Left ventricle myocardium superior (tissue), 1 donor: ENCODE results near the gene RALA. TPM values are rescaled to one million over a fixed set of nuclear protein-coding genes. Genes with fewer than 3 reads are reported as not detected.
A peak's percentile ranks its signal among the peaks of the same experiment; 100 is the strongest.

Source experiments
- ATAC-seq: fragments of 200-7000 bp; cut with Tn5 transposase; one replicate; pipeline ENCODE4 v1.9.1; 2020; ENCODE audit warnings: mild to moderate bottlenecking, moderate library complexity
- DNase-seq: peaks from one replicate; pipeline ENCODE4 v3.0.0-alpha.2; 2020
- intact Hi-C: fragments of 100-400 bp; cut with micrococcal nuclease; formaldehyde crosslinking; loops from one replicate; pipeline ENCODE4 v1.11.0; 2022
- total RNA-seq: library from RNA; stranded (reverse); fragmentation: NEBNext Ultra II Directional; extraction: Animal tissue kit (Norgen Biotek cat#: 25700); gene quantifications from one replicate; pipeline ENCODE4 v1.2.1, GENCODE V29; 2021
- donor health status: DM: no; HTN: yes; CAD: no; lungs with severe emphysema.

Gene RALA
- total RNA-seq, 1 donor from 2014 or later, result 38.0 TPM

GRCh38 chr7:39609113-39609934, 14.0 kb upstream of the RALA start:
- intact Hi-C loops, result no loop called here
- peak; percentile 61 for DNase-seq
- ATAC-seq, result peak; percentile 80

DNA sequence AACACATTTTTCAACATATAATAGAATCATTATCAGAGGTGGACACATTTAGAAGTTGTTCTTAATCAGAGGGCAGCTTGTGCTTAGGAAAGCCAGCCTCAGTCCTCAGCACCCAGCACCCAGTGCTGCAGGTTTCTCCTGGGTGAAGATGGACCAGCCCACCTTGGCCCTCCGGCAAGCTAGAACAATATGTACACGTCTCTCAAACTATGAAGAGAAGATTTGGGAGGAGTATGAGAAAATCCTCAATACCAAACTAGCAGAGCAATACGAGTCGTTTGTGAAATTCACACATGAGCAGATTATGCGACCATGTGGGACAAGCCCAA, 13.5 kb upstream of the RALA start:
- no peak for DNase-seq
- peak; percentile 51 for ATAC-seq
- intact Hi-C loops, result no loop called here

- ATAC-seq (no peak), DNase-seq (no peak)
- intact Hi-C loops, result no loop called here
These were observed 9.8 kb upstream of the RALA start for GRCh38 chr7:39613577-39613976.

DNA sequence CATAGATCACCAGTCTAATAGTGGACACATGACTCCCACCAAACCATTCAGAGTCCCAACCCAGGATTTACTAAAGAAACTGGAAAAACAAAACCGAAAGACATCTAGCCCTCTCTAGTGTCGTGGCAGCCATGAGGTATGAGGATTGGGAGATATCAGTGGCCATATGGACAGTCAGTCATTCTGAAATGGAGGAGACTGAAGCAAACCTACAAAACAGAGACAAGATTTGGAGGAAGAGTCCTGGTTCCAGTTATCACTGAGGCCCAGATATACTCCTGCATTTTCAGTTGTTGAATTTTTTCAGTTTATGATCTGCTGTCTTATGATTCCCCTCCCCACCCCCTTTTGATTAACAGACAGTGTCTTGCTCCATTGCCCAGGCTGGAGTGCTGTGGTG, 9.1 kb upstream of the RALA start:
- intact Hi-C loops, result no loop called here
- DNase-seq (no peak), ATAC-seq (no peak)

DNA sequence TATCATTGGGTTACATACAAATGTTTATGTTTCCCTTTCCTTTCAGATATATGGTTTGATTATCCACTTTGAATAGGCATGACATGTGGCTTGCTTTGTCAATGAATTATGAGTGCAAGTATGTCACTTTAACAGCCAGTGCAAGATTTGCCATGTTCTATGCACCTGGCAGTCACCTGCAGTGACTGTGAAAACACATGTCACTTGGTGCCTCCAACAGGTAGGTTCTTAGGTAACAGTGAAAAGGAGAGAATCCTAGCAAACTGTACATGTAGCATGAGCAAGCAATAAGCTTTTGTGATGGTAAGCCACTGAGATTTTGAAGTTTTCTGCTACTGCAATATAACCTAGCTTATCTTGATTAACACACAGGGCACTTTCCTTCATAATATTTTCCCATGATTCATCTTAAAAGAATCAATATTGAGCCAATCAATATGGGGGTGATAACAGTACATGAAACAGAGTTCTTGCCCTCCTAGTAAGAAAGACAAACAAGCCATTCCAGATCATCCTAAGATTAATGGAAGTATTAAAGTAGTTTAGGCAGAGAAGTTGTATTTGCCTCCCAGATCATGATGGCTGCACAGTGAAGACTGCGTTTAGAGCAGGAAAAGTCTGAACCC, 7.9 kb upstream of the RALA start:
- DNase-seq (no peak), ATAC-seq (no peak)
- intact Hi-C loops, result no loop called here

DNA sequence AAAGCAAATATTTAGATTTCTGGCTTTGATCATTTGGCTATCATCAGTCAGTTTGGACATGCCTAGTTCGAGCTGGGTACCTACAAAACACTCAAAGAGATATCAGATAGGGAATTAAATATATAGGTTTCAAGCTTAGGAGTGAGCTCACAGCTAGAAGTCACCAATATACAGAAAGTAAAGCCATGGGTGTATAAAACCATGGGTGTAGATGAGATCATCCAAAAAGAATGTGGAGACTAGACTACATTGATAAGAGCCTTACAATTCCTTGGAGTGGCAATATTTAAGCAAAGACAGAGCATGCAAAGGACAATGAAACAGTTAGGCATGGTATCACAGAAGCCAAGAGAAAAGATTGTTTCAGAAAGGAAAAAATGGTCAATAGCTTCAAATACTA, 7.2 kb upstream of the RALA start:
- DNase-seq (no peak), ATAC-seq (no peak)
- intact Hi-C loops, result no loop called here

- DNase-seq, result no peak
- intact Hi-C loops, result no loop called here
- ATAC-seq, result no peak
These were observed 6.4 kb upstream of the RALA start for GRCh38 chr7:39617005-39617404.

- ATAC-seq (no peak), DNase-seq (no peak)
- intact Hi-C loops, result no loop called here
These were observed 4.5 kb upstream of the RALA start for GRCh38 chr7:39618868-39619267.

DNA sequence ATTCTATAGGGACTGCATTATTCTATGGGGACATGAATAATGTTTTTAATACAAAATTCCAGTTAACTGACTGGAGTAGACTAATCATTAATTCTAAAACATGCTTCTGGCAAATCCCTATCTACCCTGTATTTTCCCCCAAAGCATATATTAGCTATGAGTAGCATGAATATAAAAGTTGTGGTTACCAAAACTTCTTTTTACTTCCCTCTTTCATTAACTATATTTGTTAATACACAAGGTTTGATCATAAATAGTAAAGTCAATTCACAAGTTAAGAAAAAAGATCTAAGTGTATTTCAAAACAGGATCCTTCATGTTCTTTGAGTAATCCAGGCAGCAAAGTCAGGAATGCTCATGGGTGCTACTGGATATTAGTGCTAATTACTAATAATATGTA, 2.9 kb upstream of the RALA start:
- no peak for DNase-seq
- no peak for ATAC-seq
- intact Hi-C loops, result no loop called here

- no peak for DNase-seq
- intact Hi-C loops, result no loop called here
- no peak for ATAC-seq
These were observed 2.1 kb upstream of the RALA start for GRCh38 chr7:39621261-39621660.

GRCh38 chr7:39621784-39622411, 1.5 kb upstream of the RALA start:
- intact Hi-C loops, result no loop called here
- ATAC-seq (no peak), DNase-seq (no peak)

DNA sequence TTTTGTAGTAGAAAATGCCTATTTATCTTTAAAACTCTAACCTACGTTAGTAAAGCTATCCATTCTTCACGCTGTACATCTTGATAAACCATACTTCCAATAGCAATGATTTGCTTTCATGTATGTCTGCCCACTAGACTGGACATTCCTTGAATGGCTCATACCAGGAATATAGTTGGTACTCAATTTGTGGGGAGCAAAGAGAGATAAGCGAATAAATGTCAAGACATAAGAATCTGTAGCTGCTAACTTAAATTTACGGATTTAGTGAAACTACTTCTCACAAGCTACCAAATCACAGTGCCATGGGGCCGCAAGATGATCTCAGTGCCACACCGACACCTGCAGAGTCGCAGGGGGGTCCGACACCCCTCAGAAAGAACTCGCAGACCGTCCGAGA, 763 bp upstream of the RALA start:
- no peak for ATAC-seq
- intact Hi-C loops, result no loop called here
- no peak for DNase-seq

- intact Hi-C loops, result no loop called here
- DNase-seq (no peak), ATAC-seq (peak; percentile 70)
These were observed 515 bp downstream of the RALA start for GRCh38 chr7:39623732-39624441.

DNA sequence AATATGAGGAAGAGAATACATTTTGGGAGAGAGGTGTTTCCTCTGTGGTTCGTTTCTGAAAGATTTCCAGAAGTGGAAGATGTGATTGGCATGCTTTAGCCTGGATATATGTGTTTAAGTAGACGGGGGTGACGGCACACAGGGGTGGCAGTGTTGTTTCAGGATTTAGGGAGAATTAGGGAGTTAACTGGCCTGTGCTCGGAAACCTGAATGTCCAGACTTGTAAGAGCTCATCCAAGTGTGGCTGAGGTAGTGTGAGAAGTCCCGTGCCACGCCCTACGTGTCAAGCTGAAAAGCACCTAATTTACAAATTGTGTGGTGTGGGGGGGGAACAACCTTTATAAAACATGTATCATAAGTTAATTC, 1.1 kb downstream of the RALA start:
- intact Hi-C loops, result no loop called here
- ATAC-seq (no peak), DNase-seq (no peak)

- intact Hi-C loops, result no loop called here
- DNase-seq (no peak), ATAC-seq (no peak)
These were observed 1.7 kb downstream of the RALA start for GRCh38 chr7:39624935-39625694.

DNA sequence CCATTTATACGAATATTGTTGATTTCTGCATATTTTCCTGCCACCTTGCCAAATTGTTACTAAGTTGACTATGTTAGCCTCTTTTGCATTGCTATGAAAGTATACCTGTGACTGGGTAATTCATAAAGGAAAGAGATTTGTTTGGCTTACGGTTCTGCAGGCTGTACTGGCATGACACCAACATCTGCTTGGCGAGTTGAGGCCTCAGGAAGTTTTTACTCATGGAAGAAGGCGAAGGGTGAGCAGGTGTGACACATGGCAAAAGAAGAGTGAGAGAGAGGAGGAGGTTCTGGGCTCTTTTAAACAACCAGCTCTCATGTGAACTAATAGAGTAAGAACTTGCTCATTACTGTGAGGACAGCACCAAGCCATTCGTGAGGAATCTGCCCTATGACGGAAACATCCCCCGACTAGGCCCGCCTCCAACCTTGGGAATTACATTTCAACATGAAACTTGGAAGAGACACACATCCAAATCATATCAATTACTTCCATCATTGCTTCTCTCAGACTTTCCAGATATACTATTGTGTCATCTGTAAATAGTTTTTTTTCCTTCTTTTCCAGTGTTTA, 8.4 kb downstream of the RALA start:
- DNase-seq (no peak), ATAC-seq (no peak)
- intact Hi-C loops, result no loop called here

GRCh38 chr7:39633563-39634477, 10.4 kb downstream of the RALA start:
- intact Hi-C loops, result no loop called here
- DNase-seq, result no peak
- no peak for ATAC-seq

DNA sequence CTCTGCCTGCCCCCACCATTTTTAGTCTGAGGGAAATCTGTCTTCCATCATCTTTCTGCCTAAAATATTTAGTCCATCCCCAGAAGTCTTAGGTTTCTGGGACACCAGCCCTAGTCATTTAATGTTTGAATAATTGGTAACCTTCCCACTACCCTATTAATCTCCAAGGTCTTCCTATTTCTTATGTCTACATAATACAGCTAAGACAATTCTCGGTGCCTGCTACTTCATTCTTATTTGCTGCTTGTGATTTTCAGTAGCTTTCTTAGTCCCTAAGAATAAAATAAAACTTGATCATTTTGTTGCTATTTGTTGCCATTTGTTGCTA, 11.1 kb downstream of the RALA start:
- no peak for DNase-seq
- intact Hi-C loops, result no loop called here
- ATAC-seq, result no peak
